H1 (cell line): Measurements from ENCODE around the gene CDC42EP4. TPM values are rescaled to one million over a fixed set of nuclear protein-coding genes. Genes with fewer than 3 reads are reported as not detected.
A peak's percentile ranks its signal among the peaks of the same experiment; 100 is the strongest.

Source experiments
- CTCF ChIA-PET: fragments of 300-600 bp; sonication (Branson Sonifier 250); formaldehyde crosslinking; loops from one replicate; lab custom pipeline; 2021; ENCODE audit not compliant: partially characterized antibody; lab: Charles Lee
- POLR2A ChIA-PET: fragments of 300-600 bp; sonication (Branson Sonifier 250); formaldehyde crosslinking; loops from one replicate; lab custom pipeline; 2021; ENCODE audit warnings: inconsistent platforms; ENCODE audit not compliant: partially characterized antibody; lab: Charles Lee
- DNase-seq, 2 experiments: peaks; one replicate each; pipeline versions ENCODE4 v3.0.0 to v3.0.0-alpha.2; 2010 to 2022; ENCODE audit warnings: low spot score in 2 of 2, low read depth in 1 of 2, mixed read lengths in 1 of 2
- FAIRE-seq: peaks from 2 replicates; lab custom pipeline; 2011; peaks lifted over from hg19 to GRCh38; lab: Jason Lieb, UNC
- H2AFZ ChIP-seq: 2 replicates; pipeline ENCODE4 v1.8.1; 2012; ENCODE audit warnings: low read length, inconsistent platforms
- H2AK5ac ChIP-seq: 2 replicates; pipeline ENCODE4 v1.6.1; 2013; ENCODE audit warnings: low read depth, low read length
- H2BK120ac ChIP-seq: replicated peaks from 2 replicates; pipeline ENCODE3; 2013; ENCODE audit warnings: low read depth, low read length, inconsistent platforms
- H2BK12ac ChIP-seq: 2 replicates; pipeline ENCODE4 v1.6.1; 2013; ENCODE audit warnings: low read depth, low read length
- H2BK15ac ChIP-seq: 2 replicates; pipeline ENCODE4 v1.6.1; 2013; ENCODE audit warnings: low read length
- H2BK20ac ChIP-seq: 2 replicates; pipeline ENCODE4 v1.6.1; 2013; ENCODE audit warnings: low read length
- H2BK5ac ChIP-seq: 2 replicates; pipeline ENCODE4 v1.6.1; 2013; ENCODE audit warnings: low read depth, low read length
- H3K14ac ChIP-seq: 2 replicates; pipeline ENCODE4 v1.6.1; 2013; ENCODE audit warnings: inconsistent platforms; ENCODE audit not compliant: insufficient read length
- H3K18ac ChIP-seq: 2 replicates; pipeline ENCODE4 v1.6.1; 2013; ENCODE audit warnings: low read length; ENCODE audit errors: extremely low read depth
- H3K23ac ChIP-seq: 2 replicates; pipeline ENCODE4 v1.6.1; 2013; ENCODE audit warnings: inconsistent platforms; ENCODE audit not compliant: insufficient read length
- H3K23me2 ChIP-seq: 2 replicates; pipeline ENCODE4 v1.6.1; 2013; ENCODE audit warnings: low read depth, low read length
- H3K27ac ChIP-seq: 2 replicates; pipeline ENCODE4 v1.6.1; 2011; ENCODE audit warnings: low read depth, low read length, inconsistent platforms
- H3K27me3 ChIP-seq, 4 experiments: replicated peaks in 1 of 4; 1 replicate in 1 of 4; 2 replicates in 3 of 4; pipeline versions ENCODE4 v1.6.1 to v1.8.1; 2011 to 2013; ENCODE audit warnings: low read length in 3 of 4, mild to moderate bottlenecking in 3 of 4, inconsistent platforms in 2 of 4, mixed read lengths in 2 of 4, moderate library complexity in 1 of 4; ENCODE audit not compliant: control insufficient read depth in 3 of 4, insufficient read depth in 3 of 4; ENCODE audit errors: extremely low read depth in 1 of 4
- H3K36me3 ChIP-seq, 4 experiments: 2 replicates each; pipeline versions ENCODE4 v1.6.1 to v1.8.1; 2011 to 2013; ENCODE audit warnings: mild to moderate bottlenecking in 4 of 4, low read length in 3 of 4, moderate library complexity in 2 of 4, control low read depth in 1 of 4, inconsistent platforms in 1 of 4; ENCODE audit not compliant: insufficient read depth in 4 of 4, control insufficient read depth in 2 of 4
- H3K4ac ChIP-seq: replicated peaks from 2 replicates; pipeline ENCODE3; 2013; ENCODE audit warnings: low read length, low read depth, mixed read lengths, inconsistent platforms; ENCODE audit not compliant: insufficient read length
- H3K4me1 ChIP-seq, 4 experiments: replicated peaks in 1 of 4; 1 replicate in 1 of 4; 2 replicates in 3 of 4; pipeline versions ENCODE4 v1.6.1 to v1.8.1; 2011 to 2013; ENCODE audit warnings: low read length in 3 of 4, inconsistent platforms in 2 of 4, mixed read lengths in 1 of 4; ENCODE audit not compliant: insufficient read depth in 4 of 4, control insufficient read depth in 3 of 4
- H3K4me2 ChIP-seq, 2 experiments: 2 replicates each; pipeline versions ENCODE4 v1.6.1 to v1.8.1; 2011 to 2013; ENCODE audit warnings: low read depth in 2 of 2, low read length in 2 of 2, control low read depth in 1 of 2, inconsistent platforms in 1 of 2, mild to moderate bottlenecking in 1 of 2; ENCODE audit not compliant: insufficient read depth in 1 of 2
- H3K4me3 ChIP-seq, 4 experiments: fragments of 200-600, 300-600 bp in 1 of 4; sonication (generic), shearing (Covaris generic), sonication (Bioruptor Twin) in 1 of 4; 2 replicates each; pipeline versions ENCODE4 v1.5.1 to v1.8.1; 2011 to 2016; ENCODE audit warnings: low read length in 4 of 4, low read depth in 3 of 4, control low read depth in 2 of 4, inconsistent platforms in 2 of 4, mild to moderate bottlenecking in 2 of 4, mixed read lengths in 1 of 4, moderate library complexity in 1 of 4; ENCODE audit not compliant: insufficient read depth in 2 of 4; ENCODE audit errors: extremely low read depth in 1 of 4
- H3K56ac ChIP-seq: replicated peaks from 2 replicates; pipeline ENCODE3; 2013; ENCODE audit warnings: low read depth, mild to moderate bottlenecking, mixed read lengths, low read length, inconsistent platforms; ENCODE audit not compliant: insufficient read length
- H3K79me1 ChIP-seq: 2 replicates; pipeline ENCODE4 v1.6.1; 2013; ENCODE audit warnings: low read depth, low read length, control low read depth
- H3K79me2 ChIP-seq, 2 experiments: 2 replicates each; pipeline versions ENCODE4 v1.6.1 to v1.8.1; 2012 to 2013; ENCODE audit warnings: low read length in 2 of 2, mild to moderate bottlenecking in 2 of 2, inconsistent platforms in 1 of 2; ENCODE audit not compliant: insufficient read depth in 2 of 2, control insufficient read depth in 1 of 2
- H3K9ac ChIP-seq, 4 experiments: replicated peaks in 1 of 4; 1 replicate in 1 of 4; 2 replicates in 3 of 4; pipeline versions ENCODE4 v1.6.1 to v1.8.1; 2011 to 2013; ENCODE audit warnings: low read depth in 3 of 4, low read length in 3 of 4, control low read depth in 2 of 4, mild to moderate bottlenecking in 2 of 4, moderate library complexity in 2 of 4, inconsistent platforms in 1 of 4; ENCODE audit errors: extremely low read depth in 1 of 4
- H3K9me3 ChIP-seq, 2 experiments: 2 replicates each; pipeline versions ENCODE4 v1.6.1 to v1.8.1; 2012 to 2013; ENCODE audit warnings: mild to moderate bottlenecking in 2 of 2, moderate library complexity in 2 of 2, control low read depth in 1 of 2, inconsistent platforms in 1 of 2, low read depth in 1 of 2, low read length in 1 of 2, mixed read lengths in 1 of 2; ENCODE audit not compliant: insufficient read depth in 2 of 2
- H4K20me1 ChIP-seq, 2 experiments: replicated peaks in 1 of 2; 2 replicates each; pipeline versions ENCODE3 to v1.8.1; 2011 to 2013; ENCODE audit warnings: inconsistent platforms in 2 of 2, low read length in 2 of 2, mild to moderate bottlenecking in 1 of 2; ENCODE audit not compliant: insufficient read depth in 2 of 2, control insufficient read depth in 1 of 2
- H4K5ac ChIP-seq: 2 replicates; pipeline ENCODE4 v1.6.1; 2013; ENCODE audit warnings: low read length, low read depth, mixed read lengths, inconsistent platforms; ENCODE audit not compliant: insufficient read length
- H4K8ac ChIP-seq: 2 replicates; pipeline ENCODE4 v1.8.0; 2013; ENCODE audit warnings: mild to moderate bottlenecking, moderate library complexity, low read length, inconsistent platforms; ENCODE audit not compliant: insufficient read depth; ENCODE audit errors: extremely low read depth
- H4K91ac ChIP-seq: replicated peaks from 2 replicates; pipeline ENCODE3; 2013; ENCODE audit warnings: low read length, mixed read lengths, inconsistent platforms; ENCODE audit not compliant: insufficient read length
- CBX5 ChIP-seq: fragments of 300-800, 300-1000 bp; sonication (generic); IDR thresholded peaks from 2 replicates; pipeline ENCODE4 v1.7.1; 2016; ENCODE audit warnings: antibody characterized with exemption, low read length, low read depth
- CTBP2 ChIP-seq: IDR thresholded peaks from 2 replicates; pipeline ENCODE4 v1.7.0; 2011; ENCODE audit warnings: borderline replicate concordance, mild to moderate bottlenecking, moderate library complexity, mixed read lengths, low read length; ENCODE audit not compliant: insufficient read depth, insufficient read length
- GTF2F1 ChIP-seq: IDR thresholded peaks from 2 replicates; pipeline ENCODE4 v1.6.1; 2012; ENCODE audit warnings: low read depth, low read length, improper control_type of control experiment, borderline replicate concordance
- SRF ChIP-seq: IDR thresholded peaks from 2 replicates; pipeline ENCODE4 v1.6.1; 2011; ENCODE audit warnings: mild to moderate bottlenecking, low read depth, low read length, moderate library complexity
- WGBS, 2 experiments: shearing (Covaris generic) in 1 of 2; methylation state at CpG; one replicate each; pipeline versions ENCODE4 v1.1.6 to v1.1.7; 2013 to 2015; ENCODE audit warnings: low lambda C conversion rate in 2 of 2, mixed read lengths in 2 of 2, inconsistent platforms in 1 of 2, low coverage in 1 of 2, missing lambda C conversion rate in 1 of 2; ENCODE audit not compliant: insufficient replicate concordance in 2 of 2, insufficient coverage in 1 of 2, insufficient read length in 1 of 2; ENCODE audit errors: extremely low coverage in 1 of 2, missing lambda C conversion rate in 1 of 2; 5-methylcytosine and 5-hydroxymethylcytosine counted together
- polyA plus RNA-seq, 7 experiments: library from polyadenylated mRNA; depleted of rRNA in 3 of 7; stranded (reverse) in 5 of 7; unstranded in 2 of 7; fragments of >200 nt in 5 of 7; fragments of 200-250 nt in 2 of 7; gene quantifications; 1 replicate in 5 of 7; 2 replicates in 1 of 7; 4 replicates in 1 of 7; pipeline versions ENCODE4 v1.2.1 to v1.2.3, GENCODE V29; 2011 to 2013; ENCODE audit warnings: missing spikeins in 2 of 7, mixed read lengths in 2 of 7
- total RNA-seq: library from RNA; stranded (reverse); fragmentation: NEBNext Ultra II Directional; extraction: Animal tissue kit (Norgen Biotek cat#: 25700); gene quantifications from 2 replicates; pipeline ENCODE4 v1.2.1, GENCODE V29; 2021

Gene CDC42EP4
- total and polyA plus RNA-seq, 2 of the 8 experiments (the other 6 are each of a cell fraction or from before 2014, with no cell fraction given), result 8.8 to 12.6 TPM

- no peak overlapping the region for H2BK5ac ChIP-seq
- H2BK120ac ChIP-seq, result no peak overlapping the region
- H2BK15ac ChIP-seq, result no peak overlapping the region
- H2BK20ac ChIP-seq, result no peak overlapping the region
- H2AK5ac ChIP-seq, result 0 out of 2 replicates have a peak overlapping the region, but pooled peaks have one; percentile 39
- ChIA-PET POLR2A (no interaction called here), CTCF (interaction anchor here (0.6 kb wide), 2 partner anchors 67 to 75 kb away, joined by 3 read pairs; no protein-coding TSS in a partner anchor)
- peaks cover 4% of the 10 kb centered on the region in 2 experiments for H4K20me1 ChIP-seq
- H4K91ac ChIP-seq, result no peak overlapping the region
- WGBS, 2 experiments, result 88% methylated on average over 19 of the region's 19 CpGs; no CpG with 5 or more reads in 1 of the 2 experiments
- H3K18ac ChIP-seq, result no peak overlapping the region
- H4K8ac ChIP-seq, result no peak overlapping the region
- H3K4me2 ChIP-seq, result no peak overlapping the region; a peak in 1 of 4 replicates
- H3K27me3 ChIP-seq, result no peaks in the 10 kb centered on the region
- no peak overlapping the region for H3K4ac ChIP-seq
- H3K56ac ChIP-seq, result no peak overlapping the region
- no peak for DNase-seq
- no peak overlapping the region for H4K5ac ChIP-seq
- H3K4me1 ChIP-seq, result peaks cover 0 to 18% (median 3%) of the 10 kb centered on the region in 4 experiments; a peak in 6 of 7 replicates
- 0 out of 4 replicates have a peak, but pooled peaks cover 0 to 3% of the 10 kb centered on the region in 2 experiments for H3K79me2 ChIP-seq
- no peak for FAIRE-seq
- H3K23ac ChIP-seq, result no peak overlapping the region
- H3K23me2 ChIP-seq, result no peaks in the 10 kb centered on the region; the same call in 1 of the 2 replicates
- H3K4me3 ChIP-seq, result no peak overlapping the region
- H2BK12ac ChIP-seq, result no peak overlapping the region
- no peak overlapping the region for H3K9ac ChIP-seq
- no peaks in the 10 kb centered on the region for H3K9me3 ChIP-seq
- H3K79me1 ChIP-seq, result peaks cover 16% of the 10 kb centered on the region
- no peak overlapping the region for H3K14ac ChIP-seq
- H3K27ac ChIP-seq, result no peak overlapping the region
- no peak for TF ChIP-seq CBX5
- no peak for TF ChIP-seq GTF2F1
- TF ChIP-seq SRF, result no peak
- TF ChIP-seq CTBP2, result no peak
- H2AFZ ChIP-seq, result no peak overlapping the region
- peaks cover 0 to 6% (median 2%) of the 10 kb centered on the region in 4 experiments; a peak in 3 of 8 replicates for H3K36me3 ChIP-seq
Measured at GRCh38 chr17:73288534-73289302, 23.1 kb downstream of the CDC42EP4 start.
